Cortex of kidney (tissue), 1 donor: ENCODE measurements around the gene GLTP.
"Not testable (repeated sequence)": the region's sequence is repeated elsewhere in the genome, so short reads cannot be mapped to it uniquely, and the experiment has no call there.

Experiments
- DNase-seq: peaks from one replicate; lab custom pipeline; 2025; lab: John Stamatoyannopoulos, UW

GLTP gene

GRCh38 chr12:109902891-109903418 is 22.6 kb upstream of the GLTP start:
- DNase-seq, result no peak

GRCh38 chr12:109900752-109901580 is 20.6 kb upstream of the GLTP start:
- DNase-seq, result no peak

GRCh38 chr12:109899783-109900751 is 19.7 kb upstream of the GLTP start, which contains the start of gene TCHP:
Gene TCHP (plus strand): TSS chr12:109900274. CDS start chr12:109903027, 2,753 bp downstream.
- no peak for DNase-seq

- DNase-seq, result not testable (repeated sequence)
These were observed 19.0 kb upstream of the GLTP start for GRCh38 chr12:109899345-109899744.

- DNase-seq, result no peak
These were observed 16.7 kb upstream of the GLTP start for GRCh38 chr12:109897029-109897428.

GRCh38 chr12:109896188-109896587 is 15.8 kb upstream of the GLTP start:
- no peak for DNase-seq

- no peak for DNase-seq
These were observed 14.6 kb upstream of the GLTP start for GRCh38 chr12:109894939-109895338.

GRCh38 chr12:109893261-109893995 is 13.1 kb upstream of the GLTP start:
- DNase-seq, result no peak

GRCh38 chr12:109892748-109893147 is 12.4 kb upstream of the GLTP start:
- no peak for DNase-seq

GRCh38 chr12:109892165-109892715 is 11.9 kb upstream of the GLTP start:
- DNase-seq, result no peak

GRCh38 chr12:109891731-109892130 is 11.4 kb upstream of the GLTP start:
- not testable (repeated sequence) for DNase-seq

- no peak for DNase-seq
These were observed 10.4 kb upstream of the GLTP start for GRCh38 chr12:109890620-109891170.

- no peak for DNase-seq
These were observed 8.1 kb upstream of the GLTP start for GRCh38 chr12:109888179-109889020.

GRCh38 chr12:109885616-109886015 is 5.3 kb upstream of the GLTP start:
- no peak for DNase-seq

- no peak for DNase-seq
These were observed 3.1 kb upstream of the GLTP start for GRCh38 chr12:109883461-109883860.

- DNase-seq, result no peak
These were observed 1.4 kb upstream of the GLTP start for GRCh38 chr12:109881752-109882151.

GRCh38 chr12:109880938-109881337 is 597 bp upstream of the GLTP start:
- no peak for DNase-seq

GRCh38 chr12:109879351-109880042 is 844 bp downstream of the GLTP start:
- DNase-seq, result no peak

GRCh38 chr12:109878749-109879148 is 1.6 kb downstream of the GLTP start:
- no peak for DNase-seq

- DNase-seq, result no peak
These were observed 2.1 kb downstream of the GLTP start for GRCh38 chr12:109878247-109878625.
